HG02588 (cell line): ENCODE results near the gene CRYBA4.

Experiments used
- ATAC-seq: cut with Tn5 transposase; IDR thresholded peaks from one replicate; pipeline ENCODE4 v1.9.1; 2021; ENCODE audit warnings: mild to moderate bottlenecking, moderate library complexity; ENCODE audit not compliant: unreplicated experiment

The CRYBA4 gene

DNA sequence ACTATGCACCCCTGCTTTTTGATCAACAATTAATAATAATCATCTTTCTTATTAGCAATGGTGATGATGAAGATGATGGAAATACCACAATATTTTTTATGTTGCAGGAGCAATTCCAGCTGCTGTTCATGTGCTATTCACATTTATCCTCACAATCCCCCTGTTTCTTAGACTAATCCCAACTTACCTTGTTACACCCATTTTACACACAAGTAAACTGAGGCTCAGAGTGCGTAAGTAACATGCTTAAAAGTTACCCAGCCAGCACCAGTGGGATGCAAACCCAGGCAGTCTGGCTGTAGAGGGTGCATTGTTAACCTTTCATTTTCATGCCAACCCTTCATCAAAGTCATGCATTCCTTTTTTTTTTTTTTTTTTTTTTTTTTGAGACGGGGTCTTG, 1.6 kb upstream of the CRYBA4 start:
- ATAC-seq = no peak

GRCh38 chr22:26623984-26624383, 2.2 kb downstream of the CRYBA4 start:
- no peak for ATAC-seq

DNA sequence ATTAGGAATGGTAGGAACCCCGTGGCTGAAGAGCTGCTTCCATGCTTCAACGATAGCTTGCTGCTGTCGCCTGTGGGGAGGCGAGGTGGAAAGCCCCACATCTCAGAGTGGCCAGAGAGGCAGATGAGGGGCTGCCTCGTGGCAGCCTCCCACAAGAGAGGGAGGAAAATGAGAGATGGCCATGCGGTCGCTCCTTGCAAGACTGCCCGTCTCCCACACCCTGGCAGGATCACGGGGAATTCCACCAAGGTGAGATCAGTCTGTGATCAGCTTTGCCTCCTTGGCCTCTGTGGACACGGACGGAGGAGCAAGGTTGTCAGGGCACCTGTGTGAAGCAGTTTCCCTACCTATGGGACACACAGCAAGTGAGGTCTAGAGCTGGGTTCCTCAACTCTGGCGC, 3.0 kb downstream of the CRYBA4 start:
- ATAC-seq = no peak

- no peak for ATAC-seq
Measured at GRCh38 chr22:26629988-26630761, 8.4 kb downstream of the CRYBA4 start.

DNA sequence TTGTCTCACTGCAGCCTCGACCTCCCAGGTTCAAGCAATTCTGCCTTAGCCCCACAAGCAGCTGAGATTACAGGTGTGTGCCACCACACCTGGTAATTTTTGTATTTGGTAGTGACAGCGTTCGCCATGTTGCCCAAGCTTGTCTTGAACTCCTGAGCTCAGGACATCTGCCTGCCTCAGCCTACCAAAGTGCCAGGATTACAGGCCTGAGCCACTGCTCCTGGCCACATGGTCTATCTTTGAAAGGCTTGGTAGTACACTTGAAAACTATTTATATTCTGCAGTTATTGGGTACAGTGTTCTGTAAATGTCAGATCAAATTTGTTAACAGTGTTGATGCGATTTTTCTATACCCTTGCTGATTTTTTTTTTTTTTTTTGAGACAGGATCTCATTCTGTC, 9.5 kb downstream of the CRYBA4 start:
- no peak for ATAC-seq

DNA sequence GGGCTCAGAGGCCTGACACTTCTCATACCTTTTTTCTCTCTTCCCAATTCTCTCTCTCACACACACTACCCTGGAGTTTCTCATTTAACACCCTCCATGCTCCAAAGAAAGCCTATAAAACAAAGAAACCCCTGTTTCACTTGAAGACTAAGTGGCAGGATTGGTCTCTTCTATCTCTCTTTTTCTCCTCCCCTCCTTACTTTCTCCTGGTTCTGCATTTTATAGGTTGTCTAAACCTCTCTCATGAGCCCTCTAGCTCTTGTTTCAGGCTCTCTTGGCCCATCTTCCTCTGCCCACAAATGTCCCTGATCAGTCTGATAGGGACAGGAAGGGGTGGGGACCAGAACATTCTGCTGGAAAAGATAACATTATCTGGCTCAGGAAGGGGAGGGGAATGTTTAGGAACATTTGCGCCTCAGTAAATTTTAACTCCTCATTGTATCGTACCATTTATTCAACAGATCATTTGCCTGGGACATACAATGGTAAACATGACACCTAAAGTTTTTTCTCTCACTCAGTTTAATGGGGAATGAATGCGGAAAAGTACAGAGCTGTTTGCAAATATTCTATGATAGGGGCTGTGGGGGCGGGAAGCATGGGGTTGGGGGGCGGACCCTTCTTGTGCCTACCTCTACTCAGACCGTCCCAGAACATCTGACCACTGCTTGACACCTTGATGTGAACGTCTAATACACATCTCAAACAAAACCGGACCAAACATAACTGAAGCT, 10.8 kb downstream of the CRYBA4 start:
- no peak for ATAC-seq

DNA sequence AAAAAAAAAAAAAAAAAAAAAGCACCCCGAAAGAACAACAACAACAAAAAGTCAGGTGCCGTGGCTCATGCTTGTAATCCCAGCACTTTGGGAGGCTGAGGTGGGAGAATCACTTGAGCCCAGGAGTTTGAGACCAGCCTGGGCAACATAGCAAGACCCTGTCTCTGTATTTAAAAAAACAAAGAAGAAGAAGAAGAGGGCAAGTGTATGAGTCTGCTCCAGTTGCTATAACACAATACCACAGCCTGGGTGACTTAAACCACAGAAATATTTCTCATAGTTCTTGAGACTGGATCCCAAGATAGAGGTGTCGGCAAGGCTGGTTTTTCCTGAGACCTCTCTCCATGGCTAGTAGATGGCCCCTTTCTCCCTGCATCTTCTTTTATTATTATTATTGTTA, 12.4 kb downstream of the CRYBA4 start:
- no peak for ATAC-seq

GRCh38 chr22:26635117-26635516, 13.4 kb downstream of the CRYBA4 start:
- ATAC-seq = no peak

DNA sequence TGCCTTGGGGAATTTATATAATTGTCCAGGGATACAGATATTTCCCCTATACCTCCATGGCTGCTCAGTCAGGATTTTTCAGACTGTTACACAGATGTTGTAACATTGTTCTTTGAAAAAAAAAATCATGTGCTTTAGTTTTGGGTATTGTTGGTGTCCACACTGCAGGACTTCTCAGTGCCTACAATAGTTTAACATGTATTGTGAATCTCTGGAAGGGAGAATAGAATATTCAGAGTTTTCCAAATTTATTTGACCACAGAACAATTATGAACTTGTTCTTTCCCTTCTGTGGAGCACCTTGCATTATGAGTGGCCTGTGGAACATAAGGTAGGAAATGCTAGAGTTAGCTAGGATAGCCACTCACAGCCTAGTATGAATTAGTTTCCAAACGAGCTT, 14.5 kb downstream of the CRYBA4 start:
- no peak for ATAC-seq

- ATAC-seq = no peak
Measured at GRCh38 chr22:26642465-26643417, 21.0 kb downstream of the CRYBA4 start.

DNA sequence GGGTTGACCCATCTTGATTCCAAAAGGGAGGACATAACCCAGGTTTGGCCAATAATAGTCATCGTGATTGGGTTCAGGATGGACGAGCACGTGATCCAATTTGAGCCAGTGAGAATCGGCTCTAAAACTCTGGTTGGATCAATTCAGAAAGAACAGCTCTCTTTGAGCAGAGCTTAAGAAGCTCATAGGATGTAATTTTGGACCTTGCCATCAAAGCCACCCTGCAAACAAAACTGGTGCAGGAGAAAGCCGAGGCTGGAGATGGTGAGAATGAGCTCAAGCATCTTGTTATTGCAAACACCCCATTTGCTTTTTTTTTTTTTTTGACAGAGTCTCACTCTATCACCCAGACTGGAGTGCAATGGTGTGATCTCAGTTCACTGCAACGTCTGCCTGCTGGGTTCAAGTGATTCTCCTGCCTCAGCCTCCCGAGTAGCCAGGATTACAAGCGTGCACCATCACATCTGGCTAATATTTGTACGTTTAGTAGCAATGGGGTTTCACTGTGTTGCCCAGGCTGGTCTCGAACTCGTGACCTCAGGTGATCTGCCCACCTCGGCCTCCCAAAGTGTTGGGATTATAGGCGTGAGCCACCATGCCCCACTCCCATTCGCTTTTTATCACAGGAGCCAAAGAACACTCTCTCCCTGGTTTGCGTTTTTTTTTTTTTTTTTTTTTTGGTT, 21.8 kb downstream of the CRYBA4 start:
- ATAC-seq = no peak

GRCh38 chr22:26646158-26646557, 24.4 kb downstream of the CRYBA4 start:
- no peak for ATAC-seq

- ATAC-seq = no peak
Measured at GRCh38 chr22:26648011-26648497, 26.3 kb downstream of the CRYBA4 start.

DNA sequence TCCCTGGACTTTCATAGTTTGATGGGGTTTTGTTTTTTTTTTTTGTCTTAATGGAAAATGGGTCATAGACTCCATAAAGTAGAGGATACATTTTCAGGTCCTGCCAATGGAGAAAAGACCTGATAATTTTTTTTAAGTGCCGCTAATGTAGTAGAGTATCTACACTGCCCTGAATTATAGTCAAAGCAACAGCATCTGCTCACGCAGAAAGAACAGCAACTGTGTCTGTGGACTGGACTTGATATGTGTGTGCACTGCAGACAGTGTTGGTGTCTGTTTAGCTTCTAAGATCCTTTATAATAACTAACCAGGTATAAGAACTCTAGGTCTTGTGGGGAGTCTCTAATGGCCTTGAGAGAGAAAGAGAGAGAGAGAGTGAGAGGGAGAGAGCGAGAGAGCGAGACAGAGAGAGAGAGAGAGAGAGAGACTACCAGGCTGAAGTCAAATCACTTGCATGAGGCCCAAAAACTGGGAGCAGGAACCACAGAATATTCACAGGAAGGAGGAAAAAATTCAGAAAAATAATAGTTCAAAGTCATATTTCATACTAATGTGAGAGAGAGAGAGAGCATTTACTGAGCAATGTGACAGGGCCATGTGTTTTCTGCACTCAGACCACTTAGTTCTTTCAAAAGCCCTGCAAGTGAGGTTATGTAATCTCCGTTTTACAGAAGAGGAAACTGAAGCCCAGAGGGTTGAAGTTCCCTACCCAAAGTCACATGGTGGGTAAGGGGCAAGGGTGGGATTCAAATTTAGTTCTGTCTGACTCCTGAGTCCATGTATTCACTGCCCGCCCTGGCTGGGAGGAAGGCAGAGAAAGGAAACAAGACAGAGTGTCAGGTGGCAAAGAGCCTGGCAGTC, 27.0 kb downstream of the CRYBA4 start:
- no peak for ATAC-seq

DNA sequence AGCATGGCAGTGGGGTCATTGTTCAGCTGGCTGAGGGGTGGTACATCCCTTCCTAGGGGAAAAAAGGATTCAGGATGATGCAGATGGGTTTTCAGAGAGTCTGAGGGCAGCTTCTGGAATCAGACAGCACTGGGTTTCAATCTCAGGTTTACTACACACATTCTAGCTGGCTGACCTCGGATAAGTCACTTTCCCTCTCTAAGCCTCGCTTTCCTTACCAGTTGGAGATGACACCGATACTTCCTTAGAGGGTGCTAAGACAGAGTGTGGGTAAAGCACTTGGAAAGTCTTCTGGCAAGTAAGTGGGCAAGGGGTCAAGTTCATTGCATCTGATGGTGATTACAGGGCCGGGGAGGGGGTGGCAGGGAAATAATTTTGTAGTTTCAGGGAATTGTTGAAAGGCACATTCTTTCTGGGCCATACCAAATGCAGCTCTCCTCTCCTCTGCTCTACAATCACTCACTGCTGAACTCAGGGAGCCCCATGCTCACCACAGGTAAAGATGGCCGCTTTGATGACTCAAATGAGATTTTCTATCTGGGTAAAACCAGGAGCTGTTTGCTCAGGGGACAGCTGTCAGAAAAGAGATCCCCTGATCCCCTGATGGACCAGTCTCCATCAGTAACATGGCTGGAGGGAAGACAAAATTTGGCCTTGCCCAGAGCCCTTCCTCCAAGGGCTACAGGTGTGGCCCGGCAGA, 29.1 kb downstream of the CRYBA4 start:
- no peak for ATAC-seq

DNA sequence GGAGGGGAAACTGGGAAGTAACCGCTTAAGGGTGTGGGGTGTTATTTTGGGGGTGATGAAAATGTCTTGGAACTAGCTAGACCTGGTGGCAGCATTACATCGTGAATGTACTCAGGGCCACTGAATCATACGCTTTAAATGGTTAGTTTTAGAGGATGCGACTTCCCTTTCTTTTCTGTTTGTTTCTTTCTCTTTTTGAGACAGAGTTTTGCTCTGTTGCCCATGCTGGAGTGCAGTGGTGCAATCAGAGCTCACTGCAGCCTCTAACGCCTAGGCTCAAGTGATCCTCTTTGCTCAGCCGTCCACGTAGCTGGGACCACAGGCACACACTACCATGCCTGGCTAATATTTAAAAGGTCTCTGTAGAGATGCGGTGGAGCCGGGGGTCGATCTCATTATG, 30.1 kb downstream of the CRYBA4 start:
- no peak for ATAC-seq

- ATAC-seq = no peak
Measured at GRCh38 chr22:26656891-26657851, 35.4 kb downstream of the CRYBA4 start, which contains the start of gene MIAT. Gene MIAT, plus strand, starts transcription at chr22:26657588.

- ATAC-seq = no peak
Measured at GRCh38 chr22:26658161-26658560, 36.4 kb downstream of the CRYBA4 start.
